Activated T-cell treated with anti-CD3 and anti-CD28 coated beads, Interleukin-2, amount 50 U/mL, for 4 hours (primary cell): ENCODE measurements around the gene ANO4. TPM values are rescaled to one million over a fixed set of nuclear protein-coding genes. Genes with fewer than 3 reads are reported as not detected.
"Not testable (repeated sequence)": the region's sequence is repeated elsewhere in the genome, so short reads cannot be mapped to it uniquely, and the experiment has no call there.

Experiments
- ATAC-seq, 2 donors: fragments of 200-7000 bp; cut with Tn5 transposase; one replicate each; pipeline ENCODE4 v1.10.0; 2021
- DNase-seq: peaks from one replicate; pipeline ENCODE4 v3.0.0-alpha.2; 2020
- H3K27me3 Mint-ChIP-seq: one replicate; pipeline ENCODE4 v1.8.0; 2021; ENCODE audit warnings: low read depth, mixed read lengths
- H3K36me3 Mint-ChIP-seq: one replicate; pipeline ENCODE4 v1.8.0; 2022; ENCODE audit warnings: mixed read lengths; ENCODE audit not compliant: insufficient read depth
- H3K4me1 Mint-ChIP-seq: one replicate; pipeline ENCODE4 v1.8.0; 2021; ENCODE audit warnings: low read depth, mixed read lengths
- H3K4me3 Mint-ChIP-seq: one replicate; pipeline ENCODE4 v1.8.0; 2021; ENCODE audit warnings: mild to moderate bottlenecking, moderate library complexity, mixed read lengths
- H3K9me3 Mint-ChIP-seq: one replicate; pipeline ENCODE4 v1.8.0; 2021; ENCODE audit warnings: mixed read lengths
- total RNA-seq, 3 donors: library from RNA; stranded (reverse); gene quantifications; one replicate each; pipeline ENCODE4 v1.2.1, GENCODE V29; 2021

ANO4 gene
- total RNA-seq, 3 donors from 2014 or later = not detected

- Mint-ChIP-seq H3K36me3 (no peaks in the 10 kb centered on the region), H3K27me3 (peaks cover 2% of the 10 kb centered on the region), H3K4me3 (no peak overlapping the region), H3K9me3 (peaks cover 5% of the 10 kb centered on the region), H3K4me1 (no peaks in the 10 kb centered on the region)
- DNase-seq (no peak), ATAC-seq (no peak)
Observed at GRCh38 chr12:100987552-100988521, 193.3 kb downstream of the ANO4 start.

GRCh38 chr12:100989509-100989908 is 194.9 kb downstream of the ANO4 start:
- ATAC-seq, H3K4me1 Mint-ChIP-seq, H3K4me3 Mint-ChIP-seq, DNase-seq, H3K9me3 Mint-ChIP-seq, H3K27me3 Mint-ChIP-seq, H3K36me3 Mint-ChIP-seq: not testable (repeated sequence)

- no peaks in the 10 kb centered on the region for H3K4me1 Mint-ChIP-seq
- DNase-seq (no peak), ATAC-seq (no peak)
- H3K9me3 Mint-ChIP-seq = peaks cover 5% of the 10 kb centered on the region
- no peak overlapping the region for H3K4me3 Mint-ChIP-seq
- H3K36me3 Mint-ChIP-seq = no peaks in the 10 kb centered on the region
- peaks cover 2% of the 10 kb centered on the region for H3K27me3 Mint-ChIP-seq
Observed at GRCh38 chr12:100991102-100991501, 196.5 kb downstream of the ANO4 start.

DNA sequence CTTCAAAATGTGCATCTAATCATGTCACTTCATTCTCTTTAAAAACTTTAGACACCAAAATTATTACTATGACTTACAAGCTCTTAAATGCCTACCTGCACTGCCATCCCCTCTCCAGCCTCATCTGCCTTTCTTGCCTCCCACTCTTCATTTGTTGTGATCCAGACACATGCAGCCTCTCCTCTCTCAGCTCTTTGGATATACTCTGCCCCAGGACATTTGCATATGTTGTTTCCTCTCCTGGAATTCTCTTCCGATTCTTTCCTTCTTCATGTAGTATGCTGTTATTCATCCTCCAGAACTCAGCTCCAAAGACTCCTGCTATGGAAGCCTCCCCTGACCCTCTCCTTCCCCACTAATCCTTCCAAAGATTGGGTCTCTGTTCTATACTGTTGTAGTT is 197.6 kb downstream of the ANO4 start:
- no peaks in the 10 kb centered on the region for H3K4me1 Mint-ChIP-seq
- H3K4me3 Mint-ChIP-seq = no peak overlapping the region
- H3K36me3 Mint-ChIP-seq = no peaks in the 10 kb centered on the region
- peaks cover 5% of the 10 kb centered on the region for H3K9me3 Mint-ChIP-seq
- DNase-seq (no peak), ATAC-seq (no peak)
- H3K27me3 Mint-ChIP-seq = peaks cover 2% of the 10 kb centered on the region

DNA sequence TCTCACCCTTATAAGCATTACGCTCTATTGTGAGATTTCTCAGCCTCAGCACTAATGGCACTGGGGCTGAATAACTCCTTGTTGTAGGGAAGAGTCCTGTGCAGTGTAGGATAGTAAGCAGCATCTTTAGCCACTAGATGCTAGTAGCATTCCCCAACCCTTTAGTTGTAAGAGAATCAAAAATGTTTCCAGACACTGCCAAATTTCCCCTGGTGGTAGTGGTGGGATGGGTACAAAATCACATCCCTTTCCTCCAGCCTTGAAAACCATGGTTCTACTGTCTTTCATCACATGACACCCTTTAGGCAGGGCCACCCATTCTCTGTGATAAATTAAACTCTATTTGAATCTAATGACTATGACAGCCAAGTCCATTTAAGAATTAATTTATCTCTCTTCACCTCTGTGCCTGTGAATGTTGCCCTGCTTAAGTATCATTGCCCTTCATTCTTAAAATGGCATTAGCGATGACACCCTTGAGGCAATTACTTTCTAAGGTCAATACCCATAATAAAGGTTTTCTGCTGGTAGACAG is 199.4 kb downstream of the ANO4 start:
- ATAC-seq (no peak), DNase-seq (no peak)
- no peak overlapping the region for H3K4me3 Mint-ChIP-seq
- H3K36me3 Mint-ChIP-seq = no peaks in the 10 kb centered on the region
- H3K9me3 Mint-ChIP-seq = peaks cover 5% of the 10 kb centered on the region
- H3K27me3 Mint-ChIP-seq = peaks cover 2% of the 10 kb centered on the region
- no peaks in the 10 kb centered on the region for H3K4me1 Mint-ChIP-seq

DNA sequence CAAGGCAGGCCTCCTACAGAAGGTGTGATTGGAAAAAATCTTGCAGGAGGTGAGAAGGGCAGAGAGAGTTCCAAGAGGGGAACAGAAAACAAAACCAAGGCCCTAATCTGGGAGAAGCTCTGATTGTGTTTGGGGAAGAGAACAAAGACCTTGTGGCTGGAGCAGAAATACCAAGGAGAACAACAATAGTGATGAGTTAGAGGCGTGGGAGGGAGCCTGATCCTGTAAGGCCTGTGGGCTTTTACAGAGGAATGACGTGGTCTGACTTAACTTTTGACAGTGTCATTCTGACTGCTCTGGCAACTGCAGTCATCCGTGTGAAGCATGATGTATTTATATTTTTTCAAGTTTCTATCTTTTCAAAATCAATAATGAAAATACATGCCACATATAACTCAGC is 200.6 kb downstream of the ANO4 start:
- Mint-ChIP-seq H3K36me3 (no peaks in the 10 kb centered on the region), H3K4me3 (no peak overlapping the region), H3K4me1 (no peaks in the 10 kb centered on the region), H3K9me3 (peaks cover 5% of the 10 kb centered on the region), H3K27me3 (peaks cover 2% of the 10 kb centered on the region)
- ATAC-seq = no peak
- no peak for DNase-seq

- ATAC-seq = no peak
- no peak for DNase-seq
- Mint-ChIP-seq H3K4me3 (no peak overlapping the region), H3K9me3 (peaks cover 1% of the 10 kb centered on the region), H3K36me3 (no peaks in the 10 kb centered on the region), H3K4me1 (no peaks in the 10 kb centered on the region), H3K27me3 (peaks cover under 1% of the 10 kb centered on the region)
Observed at GRCh38 chr12:100995771-100996170, 201.2 kb downstream of the ANO4 start.

DNA sequence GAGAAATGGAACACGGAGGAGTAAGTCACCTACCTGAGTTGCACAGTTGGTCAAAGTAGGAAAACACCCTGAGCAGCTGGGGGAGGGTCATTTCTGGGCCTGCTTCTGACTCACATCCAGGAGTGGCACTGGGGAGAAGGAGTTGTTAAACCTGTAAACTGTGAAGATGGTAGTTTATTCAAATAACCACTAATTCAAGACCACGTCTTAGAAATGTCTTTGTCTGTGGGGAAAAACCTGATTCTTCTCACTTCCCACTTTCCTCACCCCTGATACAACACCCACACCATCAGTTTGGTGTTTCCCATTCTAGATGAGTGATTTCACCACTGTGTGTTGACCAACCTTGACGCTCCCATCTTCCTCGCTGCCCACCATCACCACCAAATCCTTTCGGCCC is 207.1 kb downstream of the ANO4 start:
- Mint-ChIP-seq H3K4me1 (no peaks in the 10 kb centered on the region), H3K9me3 (no peaks in the 10 kb centered on the region), H3K36me3 (no peaks in the 10 kb centered on the region), H3K4me3 (no peak overlapping the region), H3K27me3 (no peaks in the 10 kb centered on the region)
- DNase-seq = no peak
- no peak for ATAC-seq

- Mint-ChIP-seq H3K36me3 (no peaks in the 10 kb centered on the region), H3K27me3 (no peaks in the 10 kb centered on the region), H3K4me3 (no peak overlapping the region), H3K9me3 (no peaks in the 10 kb centered on the region), H3K4me1 (no peaks in the 10 kb centered on the region)
- ATAC-seq (no peak), DNase-seq (no peak)
Observed at GRCh38 chr12:101002696-101003419, 208.3 kb downstream of the ANO4 start.

DNA sequence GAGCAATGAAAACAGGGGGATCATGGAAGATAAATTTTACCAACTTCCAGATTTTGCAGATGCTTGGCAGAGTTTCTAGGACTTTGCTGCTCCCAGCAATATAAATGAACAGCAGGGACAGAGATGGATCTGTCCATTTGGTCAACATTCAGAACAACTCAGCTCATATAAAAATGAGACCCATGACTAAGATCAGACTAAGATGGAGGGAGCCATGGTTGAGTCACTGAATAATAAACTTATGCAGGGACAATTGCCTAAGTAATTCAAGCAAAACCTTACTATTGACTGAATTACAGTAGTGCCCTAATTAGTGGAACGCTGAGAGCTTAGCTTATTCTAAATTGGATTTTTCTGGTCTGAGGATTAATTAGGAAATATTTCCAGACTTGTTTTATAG is 210.3 kb downstream of the ANO4 start:
- ATAC-seq = no peak
- Mint-ChIP-seq H3K4me1 (no peaks in the 10 kb centered on the region), H3K9me3 (peaks cover 13% of the 10 kb centered on the region), H3K4me3 (no peak overlapping the region), H3K27me3 (no peaks in the 10 kb centered on the region), H3K36me3 (no peaks in the 10 kb centered on the region)
- DNase-seq = no peak

GRCh38 chr12:101009274-101009673 is 214.7 kb downstream of the ANO4 start:
- H3K27me3 Mint-ChIP-seq = no peaks in the 10 kb centered on the region
- no peaks in the 10 kb centered on the region for H3K36me3 Mint-ChIP-seq
- H3K4me1 Mint-ChIP-seq = no peaks in the 10 kb centered on the region

DNA sequence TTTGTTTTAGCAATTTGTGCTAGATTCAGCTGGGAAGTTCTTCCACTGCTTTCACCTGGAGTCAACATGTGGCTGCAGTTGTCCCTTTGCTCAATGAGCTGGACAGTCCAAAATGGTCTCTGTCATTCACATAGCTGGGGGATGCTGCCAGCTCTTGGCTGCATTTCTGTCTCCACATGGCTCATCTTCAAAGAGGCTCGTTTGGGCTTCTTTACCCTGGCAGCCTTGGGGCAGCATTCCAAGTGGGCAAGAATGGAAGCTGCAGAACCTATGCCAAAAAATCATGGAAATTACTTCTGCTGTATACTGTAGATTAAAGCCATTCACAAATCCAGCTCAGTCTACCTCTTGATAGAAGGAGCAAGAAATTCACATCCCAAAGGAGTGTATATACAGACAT is 216.3 kb downstream of the ANO4 start:
- Mint-ChIP-seq H3K4me3 (no peak overlapping the region), H3K9me3 (peaks cover 20% of the 10 kb centered on the region), H3K36me3 (no peaks in the 10 kb centered on the region), H3K4me1 (no peaks in the 10 kb centered on the region), H3K27me3 (no peaks in the 10 kb centered on the region)
- ATAC-seq (no peak), DNase-seq (no peak)

More at GRCh38 chr12:101009274-101009673, 214.7 kb downstream of the ANO4 start:
- Mint-ChIP-seq H3K4me3 (no peak overlapping the region), H3K9me3 (peaks cover 20% of the 10 kb centered on the region)
- ATAC-seq = no peak
- DNase-seq = no peak

DNA sequence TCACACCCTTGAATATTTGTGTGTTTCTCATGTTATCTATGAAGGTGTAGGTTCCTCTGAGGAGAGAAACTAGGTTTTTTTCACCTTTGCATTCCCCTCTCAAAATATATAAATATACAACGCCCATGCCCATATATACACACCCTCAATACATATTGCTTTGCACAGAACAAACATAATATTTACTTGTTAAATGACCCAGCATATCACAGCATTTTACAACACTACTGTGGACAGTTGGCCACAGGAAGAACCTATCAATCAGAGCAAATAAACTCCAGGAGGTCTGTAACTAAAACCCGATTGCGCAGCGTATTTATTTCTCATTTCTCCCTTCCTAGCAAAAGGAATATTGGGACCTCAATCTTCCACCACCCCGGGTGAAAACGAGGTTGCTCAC is 219.4 kb downstream of the ANO4 start:
- Mint-ChIP-seq H3K27me3 (no peaks in the 10 kb centered on the region), H3K36me3 (no peaks in the 10 kb centered on the region), H3K4me1 (no peaks in the 10 kb centered on the region), H3K4me3 (no peak overlapping the region), H3K9me3 (peaks cover 16% of the 10 kb centered on the region)
- DNase-seq (no peak), ATAC-seq (no peak)

DNA sequence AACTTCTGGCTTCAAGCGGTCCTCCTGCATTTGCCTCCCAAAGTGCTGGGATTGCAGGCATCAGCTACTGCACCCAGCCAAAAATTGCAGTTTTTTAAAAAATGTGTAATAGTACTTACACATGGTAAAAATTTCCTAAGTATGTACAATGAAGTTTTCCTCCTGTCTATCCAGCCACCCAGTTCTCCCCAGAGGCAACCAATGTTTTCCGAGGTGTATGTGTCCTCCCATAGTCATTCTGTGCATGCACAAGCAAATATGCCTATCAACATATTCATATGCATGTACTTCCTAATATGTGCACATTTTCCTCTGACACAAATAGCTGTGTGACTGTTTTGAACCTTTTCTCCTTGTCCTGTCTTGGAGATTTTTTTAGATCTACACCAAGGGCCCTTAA is 220.5 kb downstream of the ANO4 start:
- H3K9me3 Mint-ChIP-seq = peaks cover 6% of the 10 kb centered on the region
- no peaks in the 10 kb centered on the region for H3K27me3 Mint-ChIP-seq
- no peaks in the 10 kb centered on the region for H3K4me1 Mint-ChIP-seq
- H3K4me3 Mint-ChIP-seq = no peak overlapping the region
- ATAC-seq = no peak
- DNase-seq = no peak
- H3K36me3 Mint-ChIP-seq = no peaks in the 10 kb centered on the region
